Stimulated activated CD4-positive, alpha-beta T cell treated with anti-CD3 and anti-CD28 coated beads, TNF-alpha, amount 100 ng/mL, for 24 hours (primary cell): ENCODE results near the gene DAZAP1.
"Not testable (repeated sequence)": the region's sequence is repeated elsewhere in the genome, so short reads cannot be mapped to it uniquely, and the experiment has no call there.

Experiments used
- DNase-seq, 3 experiments: peaks; one replicate each; pipeline ENCODE4 v3.0.0-alpha.2; 2020; ENCODE audit warnings: low read depth in 3 of 3

DAZAP1 gene

GRCh38 chr19:1472231-1473084, 65.1 kb downstream of the DAZAP1 start:
- no peak for DNase-seq

- no peak for DNase-seq
These were observed 65.9 kb downstream of the DAZAP1 start for GRCh38 chr19:1473085-1473851.

GRCh38 chr19:1474011-1474764, 66.8 kb downstream of the DAZAP1 start:
- no peak for DNase-seq

- no peak for DNase-seq
These were observed 67.5 kb downstream of the DAZAP1 start for GRCh38 chr19:1474765-1475351.

DNA sequence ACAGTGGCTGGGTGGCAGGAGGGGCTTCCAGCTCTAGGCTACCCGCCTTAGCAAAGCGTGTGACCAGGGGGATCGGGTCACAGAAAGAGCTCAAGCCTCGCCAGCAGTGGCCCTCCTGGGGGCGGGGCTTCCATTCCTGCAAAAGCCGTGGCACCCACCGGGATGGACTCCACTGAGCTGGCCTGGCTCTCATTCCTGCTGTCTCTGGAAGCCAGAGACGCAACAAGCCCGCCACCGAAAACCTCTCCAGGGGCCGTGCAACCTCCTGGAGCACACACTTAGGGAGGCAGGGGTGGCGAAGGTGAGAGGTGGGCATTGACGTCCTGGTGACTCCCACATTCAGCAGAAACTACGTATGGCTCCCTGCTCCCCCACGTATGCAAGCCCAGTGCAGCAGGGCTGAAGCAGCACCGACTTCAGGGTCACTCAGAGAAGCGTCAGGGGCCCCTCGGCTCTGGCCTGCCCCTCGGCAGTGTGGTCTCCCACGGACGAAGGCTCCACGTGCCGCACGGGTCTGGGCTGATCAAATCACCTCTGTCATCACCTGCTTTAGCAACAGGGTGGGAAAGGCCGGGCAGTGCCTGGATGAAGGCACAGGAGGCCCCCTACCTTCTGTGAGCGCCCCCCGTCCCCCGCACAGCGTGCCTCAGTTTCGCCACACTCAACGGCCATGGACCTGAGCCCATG, 68.5 kb downstream of the DAZAP1 start:
- DNase-seq = no peak

GRCh38 chr19:1477056-1477455, 69.7 kb downstream of the DAZAP1 start:
- not testable (repeated sequence) for DNase-seq

- peak; percentile 85 to 93 (median 86) for DNase-seq
These were observed 71.7 kb downstream of the DAZAP1 start, which contains the start of gene C19orf25 for GRCh38 chr19:1478934-1479707. Gene C19orf25 (minus strand): TSS chr19:1479215. CDS start chr19:1478903, 312 bp downstream.

- no peak for DNase-seq
These were observed 74.0 kb downstream of the DAZAP1 start for GRCh38 chr19:1481224-1481892.

- no peak for DNase-seq
These were observed 74.5 kb downstream of the DAZAP1 start for GRCh38 chr19:1481893-1482360.

- no peak for DNase-seq
These were observed 75.2 kb downstream of the DAZAP1 start for GRCh38 chr19:1482361-1483130.

DNA sequence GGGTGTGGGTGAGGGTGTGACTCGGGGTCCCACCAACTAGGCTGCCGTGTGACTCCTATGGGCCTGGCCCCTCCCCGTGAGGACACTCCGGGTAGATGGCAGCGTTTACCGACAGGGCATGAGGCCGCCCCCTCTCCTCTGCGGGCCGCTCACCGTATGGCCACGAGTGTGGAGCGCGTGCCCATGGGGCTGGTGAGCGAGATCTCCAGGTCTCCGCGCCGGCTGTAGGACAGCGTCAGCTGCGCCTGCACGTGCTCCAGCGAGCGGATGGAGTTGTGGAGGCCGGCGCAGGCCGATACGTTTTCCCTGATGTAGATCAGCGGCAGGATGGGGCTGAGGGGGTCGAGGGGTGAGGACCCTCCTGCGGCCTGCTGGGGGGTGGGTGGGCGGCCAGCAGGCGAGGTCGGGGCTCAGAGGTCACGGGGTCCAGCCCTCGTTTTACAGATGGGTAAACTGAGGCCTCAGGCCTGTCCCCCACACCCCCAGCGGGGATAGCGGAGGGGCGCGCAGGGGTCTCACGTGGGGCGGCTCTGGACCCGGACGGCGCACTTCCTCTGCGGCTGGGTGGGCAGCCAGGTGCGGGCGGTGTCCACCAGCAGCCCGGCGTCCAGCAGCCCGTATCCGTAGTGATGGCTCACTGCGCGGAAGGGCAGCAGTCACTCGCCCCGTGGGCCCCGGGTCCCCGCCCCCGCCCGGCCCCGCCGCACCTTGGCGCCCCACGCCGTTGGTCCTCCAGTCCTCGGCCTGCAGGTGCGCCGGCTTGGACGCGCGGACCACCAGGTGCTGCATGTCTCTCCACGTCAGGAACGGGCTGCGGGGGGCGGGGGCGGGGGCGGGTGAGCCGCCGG, 76.0 kb downstream of the DAZAP1 start:
- no peak for DNase-seq

DNA sequence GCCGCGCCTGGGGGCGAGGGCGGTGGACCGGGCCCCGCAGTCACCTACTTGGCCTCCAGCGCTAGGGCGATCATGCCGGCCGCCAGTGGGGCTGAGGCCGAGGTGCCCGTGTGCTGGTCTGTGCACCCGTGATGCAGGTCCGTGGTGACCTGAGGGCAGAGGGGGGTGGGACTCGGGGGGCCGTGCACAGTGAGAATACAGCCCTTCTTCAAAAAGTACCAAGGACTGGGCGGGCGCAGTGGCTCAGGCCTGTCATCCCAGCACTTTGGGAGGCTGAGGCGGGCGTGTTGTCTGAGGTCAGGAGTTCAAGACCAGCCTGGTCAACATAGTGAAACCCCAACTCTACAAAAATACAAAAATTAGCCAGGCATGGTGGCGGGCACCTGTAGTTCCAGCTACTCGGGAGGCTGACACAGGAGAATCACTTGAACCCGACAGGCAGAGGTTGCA, 76.6 kb downstream of the DAZAP1 start:
- DNase-seq = no peak
